OCI-LY3 (cell line): ENCODE data around the gene ACOXL.

ENCODE experiments used
- H2AFZ ChIP-seq: fragments of 200-600, 300-600 bp; shearing (Covaris generic); 2 replicates; pipeline ENCODE4 v1.6.0; 2014; ENCODE audit warnings: antibody characterized with exemption, low read depth, low read length
- H3K27ac ChIP-seq: fragments of 200-600, 300-600 bp; sonication (generic); 2 replicates; pipeline ENCODE4 v1.5.1; 2014; ENCODE audit warnings: mild to moderate bottlenecking, low read length, moderate library complexity, mixed read lengths
- H3K27me3 ChIP-seq: fragments of 200-600, 300-600 bp; sonication (generic); 2 replicates; pipeline ENCODE4 v1.6.1; 2014; ENCODE audit warnings: low read depth, low read length, mixed read lengths
- H3K36me3 ChIP-seq: fragments of 200-600, 300-600 bp; sonication (generic); replicated peaks from 2 replicates; pipeline ENCODE3; 2014; ENCODE audit warnings: low read depth, low read length, mixed read lengths
- H3K4me1 ChIP-seq: fragments of 300-600, 200-600 bp; sonication (generic); 2 replicates; pipeline ENCODE4 v1.6.1; 2014; ENCODE audit warnings: low read length, mixed read lengths
- H3K4me2 ChIP-seq: fragments of 200-600, 300-600 bp; sonication (generic); 2 replicates; pipeline ENCODE4 v1.6.1; 2014; ENCODE audit warnings: low read length, mixed read lengths
- H3K4me3 ChIP-seq: fragments of 300-600, 200-600 bp; sonication (generic); 2 replicates; pipeline ENCODE4 v1.5.1; 2014; ENCODE audit warnings: antibody characterized with exemption, mild to moderate bottlenecking, low read length, moderate library complexity
- H3K79me2 ChIP-seq: fragments of 300-600, 200-600 bp; shearing (Covaris generic); 2 replicates; pipeline ENCODE4 v1.6.1; 2014; ENCODE audit warnings: mild to moderate bottlenecking, low read length, mixed read lengths
- H3K9ac ChIP-seq: fragments of 300-600, 200-600 bp; shearing (Covaris generic); 2 replicates; pipeline ENCODE4 v1.6.0; 2014; ENCODE audit warnings: mild to moderate bottlenecking, low read length, moderate library complexity
- H3K9me3 ChIP-seq: fragments of 200-600, 300-600 bp; shearing (Covaris generic); 2 replicates; pipeline ENCODE4 v1.6.1; 2014; ENCODE audit warnings: low read length, mixed read lengths; ENCODE audit not compliant: insufficient read depth
- H4K20me1 ChIP-seq: fragments of 200-600, 300-600 bp; sonication (generic); 2 replicates; pipeline ENCODE4 v1.6.1; 2016; ENCODE audit warnings: low read length, mixed read lengths; ENCODE audit not compliant: insufficient read depth
- EZH2phosphoT487 ChIP-seq: fragments of 200-600 bp; shearing (Covaris generic); IDR thresholded peaks from 2 replicates; pipeline ENCODE4 v1.6.1; 2018; ENCODE audit warnings: antibody characterized with exemption, mixed run types, low read depth
- TF ChIP-seq, protein P1 (sequence below): fragments of 200-600, 300-600 bp; sonication (generic); IDR thresholded peaks from 2 replicates; pipeline ENCODE4 v1.5.1; 2014; ENCODE audit warnings: antibody characterized with exemption, low read length, low read depth

The ACOXL gene

DNA sequence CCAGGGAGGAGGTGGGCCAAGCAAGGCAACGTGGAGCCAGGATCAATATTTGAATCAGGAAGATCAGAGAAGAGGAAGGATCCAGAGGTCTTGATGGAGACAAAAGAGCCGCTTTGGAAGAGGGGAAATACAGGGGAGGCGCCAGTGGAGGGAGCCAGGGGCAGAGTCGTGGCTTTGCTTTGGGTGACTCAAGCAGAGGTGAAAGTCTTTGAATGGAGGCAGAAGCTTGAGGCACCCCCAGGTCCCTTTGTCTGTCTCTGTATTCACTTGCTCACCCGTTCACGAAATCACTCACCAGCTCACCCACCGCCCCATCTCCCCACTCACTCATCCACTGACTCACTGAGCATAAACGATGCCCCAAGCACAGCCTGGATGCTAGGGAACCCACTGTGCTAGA lies 134.1 kb downstream of the ACOXL start:
- Histone ChIP-seq H3K4me1 (peaks cover 41% of the 10 kb centered on the region), H3K36me3 (no peaks in the 10 kb centered on the region), H3K4me3 (no peak overlapping the region), H4K20me1 (peaks cover 50% of the 10 kb centered on the region), H3K9ac (no peak overlapping the region), H2AFZ (no peak overlapping the region), H3K79me2 (no peaks in the 10 kb centered on the region), H3K27me3 (peaks cover 88% of the 10 kb centered on the region), H3K9me3 (no peaks in the 10 kb centered on the region), H3K4me2 (no peak overlapping the region; the same call in 1 of the 2 replicates), H3K27ac (no peak overlapping the region)
- TF ChIP-seq, protein P1, sequence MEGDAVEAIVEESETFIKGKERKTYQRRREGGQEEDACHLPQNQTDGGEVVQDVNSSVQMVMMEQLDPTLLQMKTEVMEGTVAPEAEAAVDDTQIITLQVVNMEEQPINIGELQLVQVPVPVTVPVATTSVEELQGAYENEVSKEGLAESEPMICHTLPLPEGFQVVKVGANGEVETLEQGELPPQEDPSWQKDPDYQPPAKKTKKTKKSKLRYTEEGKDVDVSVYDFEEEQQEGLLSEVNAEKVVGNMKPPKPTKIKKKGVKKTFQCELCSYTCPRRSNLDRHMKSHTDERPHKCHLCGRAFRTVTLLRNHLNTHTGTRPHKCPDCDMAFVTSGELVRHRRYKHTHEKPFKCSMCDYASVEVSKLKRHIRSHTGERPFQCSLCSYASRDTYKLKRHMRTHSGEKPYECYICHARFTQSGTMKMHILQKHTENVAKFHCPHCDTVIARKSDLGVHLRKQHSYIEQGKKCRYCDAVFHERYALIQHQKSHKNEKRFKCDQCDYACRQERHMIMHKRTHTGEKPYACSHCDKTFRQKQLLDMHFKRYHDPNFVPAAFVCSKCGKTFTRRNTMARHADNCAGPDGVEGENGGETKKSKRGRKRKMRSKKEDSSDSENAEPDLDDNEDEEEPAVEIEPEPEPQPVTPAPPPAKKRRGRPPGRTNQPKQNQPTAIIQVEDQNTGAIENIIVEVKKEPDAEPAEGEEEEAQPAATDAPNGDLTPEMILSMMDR = 0 out of 2 replicates have a peak, but pooled peaks have one; percentile 10
- no peak for TF ChIP-seq EZH2phosphoT487

DNA sequence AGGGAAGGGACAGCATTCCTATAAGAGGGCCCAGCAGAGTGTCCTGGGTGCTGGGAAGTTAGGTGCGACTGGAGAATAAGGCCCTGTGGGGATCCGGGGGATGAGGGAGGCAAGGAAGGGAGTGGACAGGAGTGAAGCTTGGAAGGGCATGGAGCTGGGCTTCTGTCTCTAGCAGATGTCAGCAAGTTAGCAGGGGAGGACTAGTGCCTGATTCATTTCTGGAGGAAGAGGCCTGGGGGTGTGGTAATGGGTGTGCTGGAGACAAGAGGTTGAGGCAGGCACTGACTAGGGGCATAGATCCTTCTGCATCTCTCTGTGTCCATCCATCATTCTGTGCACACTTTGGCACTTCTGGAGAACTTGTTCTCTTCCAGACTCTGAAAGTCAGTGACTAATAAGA lies 134.7 kb downstream of the ACOXL start:
- Histone ChIP-seq H4K20me1 (peaks cover 51% of the 10 kb centered on the region), H3K9me3 (no peaks in the 10 kb centered on the region), H3K27ac (no peak overlapping the region), H3K4me3 (no peak overlapping the region), H3K4me2 (no peak overlapping the region), H3K4me1 (peaks cover 41% of the 10 kb centered on the region), H3K9ac (no peak overlapping the region), H3K27me3 (peaks cover 88% of the 10 kb centered on the region), H3K36me3 (no peaks in the 10 kb centered on the region), H2AFZ (no peak overlapping the region), H3K79me2 (no peaks in the 10 kb centered on the region)
- no peak for TF ChIP-seq EZH2phosphoT487
- TF ChIP-seq, protein P1 = no peak

DNA sequence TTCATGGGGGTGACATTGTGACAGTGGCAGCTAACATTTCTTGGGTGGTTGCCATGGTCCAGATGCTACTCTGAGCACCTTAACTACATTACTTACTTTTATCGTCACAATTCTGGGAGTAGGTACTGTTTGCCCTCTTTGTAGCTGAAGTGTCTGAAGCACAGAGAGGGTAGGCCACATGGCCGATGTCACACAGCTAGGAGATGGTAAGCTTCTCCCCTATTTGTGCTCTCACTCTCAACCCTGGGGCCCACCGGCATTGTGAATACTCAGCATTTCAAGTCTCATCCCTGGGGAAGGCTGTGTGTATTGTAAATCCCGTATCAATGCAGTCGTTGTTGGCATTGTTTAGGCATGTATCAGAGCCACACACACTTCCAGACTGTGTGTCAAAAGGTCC lies 136.6 kb downstream of the ACOXL start:
- H3K27ac ChIP-seq = no peak overlapping the region
- no peak overlapping the region for H2AFZ ChIP-seq
- H4K20me1 ChIP-seq = peaks cover 62% of the 10 kb centered on the region
- no peaks in the 10 kb centered on the region for H3K9me3 ChIP-seq
- no peak overlapping the region for H3K9ac ChIP-seq
- no peak overlapping the region for H3K4me3 ChIP-seq
- no peak for TF ChIP-seq EZH2phosphoT487
- TF ChIP-seq, protein P1 = no peak
- H3K79me2 ChIP-seq = no peaks in the 10 kb centered on the region
- no peaks in the 10 kb centered on the region for H3K36me3 ChIP-seq
- peaks cover 33% of the 10 kb centered on the region for H3K4me1 ChIP-seq
- no peak overlapping the region for H3K4me2 ChIP-seq
- peaks cover 91% of the 10 kb centered on the region for H3K27me3 ChIP-seq

DNA sequence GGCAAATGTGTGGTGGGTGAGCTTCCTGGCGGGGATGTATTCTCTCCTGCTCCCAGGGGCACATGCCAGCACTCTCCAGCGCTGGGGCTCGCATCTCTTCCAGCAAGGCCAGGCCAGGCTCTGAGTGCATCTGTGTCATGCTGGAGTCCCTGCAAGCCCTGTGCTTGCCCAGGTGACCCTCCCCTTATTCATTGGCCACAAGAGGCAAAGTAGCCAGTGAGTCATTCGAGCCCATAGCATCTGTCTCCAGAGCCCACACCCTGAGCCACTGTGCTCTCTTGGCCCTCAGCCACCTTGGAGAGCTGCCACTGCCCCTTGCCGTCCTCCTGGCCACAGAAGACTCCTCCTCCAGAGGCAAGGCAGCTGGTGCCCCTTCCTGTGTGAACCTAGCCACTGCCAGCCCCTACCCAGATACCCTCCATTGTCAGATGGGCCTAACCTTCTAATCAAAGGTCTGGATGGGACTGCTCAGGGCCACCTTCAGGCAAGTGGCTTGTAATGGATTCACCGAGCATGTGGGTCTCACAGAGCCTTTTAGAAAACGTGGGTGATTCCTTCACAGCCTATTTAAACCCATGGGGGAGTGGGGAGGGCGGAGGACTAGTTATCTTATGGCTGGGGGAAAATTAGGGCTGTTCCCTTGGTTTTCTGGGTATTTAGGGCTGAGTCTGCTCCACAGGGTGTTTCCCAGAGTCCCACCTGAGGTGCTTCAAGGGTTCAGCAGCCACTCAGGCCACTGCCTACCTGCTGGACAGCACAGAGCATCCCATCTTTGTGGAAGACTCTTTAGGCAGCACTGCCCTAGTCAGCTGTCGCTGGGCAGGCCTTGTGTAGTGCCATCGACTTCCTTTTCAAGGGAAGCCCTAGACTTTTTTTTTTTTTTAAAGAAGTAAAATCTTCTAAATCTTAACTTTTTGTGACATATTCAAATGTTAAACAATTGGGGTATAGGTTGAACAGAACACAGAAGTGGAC lies 137.4 kb downstream of the ACOXL start:
- peaks cover 61% of the 10 kb centered on the region for H4K20me1 ChIP-seq
- H3K36me3 ChIP-seq = no peaks in the 10 kb centered on the region
- no peak overlapping the region for H3K27ac ChIP-seq
- H3K9ac ChIP-seq = no peak overlapping the region
- TF ChIP-seq EZH2phosphoT487 = no peak
- TF ChIP-seq, protein P1 = no peak
- peaks cover 31% of the 10 kb centered on the region for H3K4me1 ChIP-seq
- H3K27me3 ChIP-seq = peaks cover 90% of the 10 kb centered on the region
- no peaks in the 10 kb centered on the region for H3K9me3 ChIP-seq
- no peaks in the 10 kb centered on the region for H3K79me2 ChIP-seq
- H3K4me2 ChIP-seq = no peak overlapping the region
- H3K4me3 ChIP-seq = no peak overlapping the region
- no peak overlapping the region for H2AFZ ChIP-seq
